ENCODE data around the gene KCNC2.

- TF ChIP-seq CTCF (IDR thresholded peaks at IDR 0.05) (no peak), POLR2AphosphoS5 (IDR thresholded peaks at IDR 0.05) (no peak), EP300 (IDR thresholded peaks at IDR 0.05) (no peak)
These were observed 70.4 kb downstream of the KCNC2 start for GRCh38 chr12:75139196-75139595.
